Endothelial cell of umbilical vein (primary cell): ENCODE measurements around the gene ZNF232.

Source experiments
- EZH2 ChIP-seq: IDR thresholded peaks from 2 replicates; pipeline ENCODE4 v1.6.1; 2012; ENCODE audit warnings: borderline replicate concordance, low read depth, mild to moderate bottlenecking, moderate library complexity, low read length, inconsistent platforms; ENCODE audit not compliant: severe bottlenecking
- POLR2A ChIP-seq: IDR thresholded peaks from 2 replicates; pipeline ENCODE4 v1.6.1; 2012; ENCODE audit warnings: low read depth, mild to moderate bottlenecking, control low read depth, low read length
- TF ChIP-seq, protein P1 (sequence below), 2 donors: IDR thresholded peaks; 1 replicate in 1 of 2; 2 replicates in 1 of 2; pipeline ENCODE4 v1.5.1; 2011; ENCODE audit warnings: low read length in 2 of 2, mild to moderate bottlenecking in 2 of 2, moderate library complexity in 2 of 2, control low read depth in 1 of 2, inconsistent platforms in 1 of 2, low read depth in 1 of 2; ENCODE audit not compliant: insufficient read depth in 1 of 2; ENCODE audit errors: extremely low read depth in 1 of 2

DNA sequence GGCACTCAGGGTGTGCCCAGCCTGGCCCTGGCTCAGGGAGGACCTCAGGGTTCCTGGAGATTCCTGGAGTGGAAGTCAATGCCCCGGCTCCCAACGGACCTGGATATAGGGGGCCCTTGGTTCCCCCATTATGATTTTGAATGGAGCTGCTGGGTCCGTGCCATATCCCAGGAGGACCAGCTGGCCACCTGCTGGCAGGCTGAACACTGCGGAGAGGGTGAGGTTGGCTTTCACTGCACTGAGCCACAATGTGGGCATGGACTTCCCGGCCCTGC lies 27.7 kb upstream of the ZNF232 start:
- no peak for TF ChIP-seq POLR2A
- TF ChIP-seq, protein P1, sequence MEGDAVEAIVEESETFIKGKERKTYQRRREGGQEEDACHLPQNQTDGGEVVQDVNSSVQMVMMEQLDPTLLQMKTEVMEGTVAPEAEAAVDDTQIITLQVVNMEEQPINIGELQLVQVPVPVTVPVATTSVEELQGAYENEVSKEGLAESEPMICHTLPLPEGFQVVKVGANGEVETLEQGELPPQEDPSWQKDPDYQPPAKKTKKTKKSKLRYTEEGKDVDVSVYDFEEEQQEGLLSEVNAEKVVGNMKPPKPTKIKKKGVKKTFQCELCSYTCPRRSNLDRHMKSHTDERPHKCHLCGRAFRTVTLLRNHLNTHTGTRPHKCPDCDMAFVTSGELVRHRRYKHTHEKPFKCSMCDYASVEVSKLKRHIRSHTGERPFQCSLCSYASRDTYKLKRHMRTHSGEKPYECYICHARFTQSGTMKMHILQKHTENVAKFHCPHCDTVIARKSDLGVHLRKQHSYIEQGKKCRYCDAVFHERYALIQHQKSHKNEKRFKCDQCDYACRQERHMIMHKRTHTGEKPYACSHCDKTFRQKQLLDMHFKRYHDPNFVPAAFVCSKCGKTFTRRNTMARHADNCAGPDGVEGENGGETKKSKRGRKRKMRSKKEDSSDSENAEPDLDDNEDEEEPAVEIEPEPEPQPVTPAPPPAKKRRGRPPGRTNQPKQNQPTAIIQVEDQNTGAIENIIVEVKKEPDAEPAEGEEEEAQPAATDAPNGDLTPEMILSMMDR (IDR thresholded peaks at IDR 0.05; ENCODE audit: extremely low read depth in 1 of 2, insufficient read depth in 1 of 2, low read depth in 1 of 2, low read length in 2 of 2): no peak
- no peak for TF ChIP-seq EZH2
